PFSK-1 (cell line): Measurements from ENCODE around the gene AIG1.

ENCODE experiments used
- POLR2AphosphoS5 ChIP-seq: IDR thresholded peaks from 2 replicates; pipeline ENCODE4 v1.6.1; 2012; ENCODE audit warnings: low read depth, mild to moderate bottlenecking, control low read depth, low read length, moderate library complexity
- REST ChIP-seq, 2 experiments: IDR thresholded peaks; 2 replicates each; pipeline versions ENCODE4 v1.6.1 to v1.8.0; 2011 to 2012; ENCODE audit warnings: low read depth in 2 of 2, low read length in 2 of 2, control low read depth in 1 of 2, inconsistent platforms in 1 of 2, mild to moderate bottlenecking in 1 of 2, moderate library complexity in 1 of 2; ENCODE audit not compliant: insufficient read depth in 1 of 2
- SIN3A ChIP-seq: IDR thresholded peaks from 2 replicates; pipeline ENCODE4 v1.6.1; 2012; ENCODE audit warnings: mild to moderate bottlenecking, low read length, moderate library complexity, borderline replicate concordance; ENCODE audit not compliant: insufficient read depth
- TAF1 ChIP-seq: IDR thresholded peaks from 2 replicates; pipeline ENCODE4 v1.6.1; 2012; ENCODE audit warnings: low read length, control low read depth, borderline replicate concordance; ENCODE audit not compliant: insufficient read depth

GRCh38 chr6:143252961-143253360 is 192.3 kb downstream of the AIG1 start:
- no peak for TF ChIP-seq TAF1
- no peak for TF ChIP-seq POLR2AphosphoS5
- TF ChIP-seq REST (IDR thresholded peaks at IDR 0.05; ENCODE audit: insufficient read depth in 1 of 2, low read depth in 2 of 2, low read length in 2 of 2): no peak
- no peak for TF ChIP-seq SIN3A
